ENCODE data around the gene HNF4A. TPM values are rescaled to one million over a fixed set of nuclear protein-coding genes. Genes with fewer than 3 reads are reported as not detected.
A peak's percentile ranks its signal among the peaks of the same experiment; 100 is the strongest.

Gene HNF4A
- total and polyA plus RNA-seq, 2 of the 13 experiments (the other 11 are each of a cell fraction or from before 2014, with no cell fraction given) = 80.9 to 169 TPM

- TF ChIP-seq GABPB1 (CRISPR knock-in tag; IDR thresholded peaks at IDR 0.05) (peak; percentile 78), ZNF605 (CRISPR knock-in tag; IDR thresholded peaks at IDR 0.05) (no peak), ATF2 (CRISPR knock-in tag; IDR thresholded peaks at IDR 0.05) (peak; percentile 77), FOXK2 (IDR thresholded peaks at IDR 0.05) (no peak), PAF1 (CRISPR knock-in tag; IDR thresholded peaks at IDR 0.05) (no peak), ZNF432 (CRISPR knock-in tag; IDR thresholded peaks at IDR 0.05; ENCODE audit: borderline replicate concordance) (no peak; the same call in 1 of the 2 replicates), NFIC (IDR thresholded peaks at IDR 0.05; ENCODE audit: low read length) (no peak), ZNF136 (CRISPR knock-in tag; IDR thresholded peaks at IDR 0.05; ENCODE audit: low read depth) (peak; percentile 87; the same call in 1 of the 2 replicates), FLYWCH1 (CRISPR knock-in tag; IDR thresholded peaks at IDR 0.05) (no peak), ZFP90 (CRISPR knock-in tag; IDR thresholded peaks at IDR 0.05; ENCODE audit: borderline replicate concordance) (peak; percentile 97), CBX2 (IDR thresholded peaks at IDR 0.05; ENCODE audit: low read depth, low read length) (no peak), CBX2 (CRISPR knock-in tag; IDR thresholded peaks at IDR 0.05; ENCODE audit: low read depth) (no peak), ZBTB25 (CRISPR knock-in tag; IDR thresholded peaks at IDR 0.05) (peak; percentile 79; the same call in 1 of the 2 replicates), FOXA3 (CRISPR knock-in tag; IDR thresholded peaks at IDR 0.05) (peak; percentile 75), ZNF260 (CRISPR knock-in tag; IDR thresholded peaks at IDR 0.05; ENCODE audit: borderline replicate concordance, low read depth) (0 out of 2 replicates have a peak, but pooled peaks have one; percentile 36), ZNF597 (CRISPR knock-in tag; IDR thresholded peaks at IDR 0.05) (no peak), ZNF446 (CRISPR knock-in tag; IDR thresholded peaks at IDR 0.05) (no peak), ZSCAN29 (CRISPR knock-in tag; conservative IDR thresholded peaks at IDR 0.05) (peak; percentile 95), CBFB (CRISPR knock-in tag; IDR thresholded peaks at IDR 0.05) (no peak; the same call in 1 of the 2 replicates), NFE2 (CRISPR knock-in tag; IDR thresholded peaks at IDR 0.05) (no peak; the same call in 1 of the 2 replicates), DDIT3 (CRISPR knock-in tag; IDR thresholded peaks at IDR 0.05) (no peak), ZNF883 (CRISPR knock-in tag; IDR thresholded peaks at IDR 0.05; ENCODE audit: not compliant biosample characterization) (peak; percentile 75), ESRRA (CRISPR knock-in tag; IDR thresholded peaks at IDR 0.05; ENCODE audit: low read depth) (peak; percentile 78), ZNF34 (CRISPR knock-in tag; IDR thresholded peaks at IDR 0.05; ENCODE audit: borderline replicate concordance) (peak; percentile 92), ATF6 (CRISPR knock-in tag; conservative IDR thresholded peaks at IDR 0.05) (no peak; the same call in 1 of the 2 replicates)
Observed at GRCh38 chr20:44355498-44356352, at the start of gene HNF4A (continued).
